Uterus (tissue), 2 donors: ENCODE measurements around the gene SUPT4H1.

ENCODE experiments used
- CTCF ChIP-seq, 4 experiments: fragments of 200-600 bp in 2 of 4; fragments of 450-650 bp in 2 of 4; sonication (generic) in 2 of 4; IDR thresholded peaks; one replicate each; pipeline ENCODE4 v1.5.1; 2016 to 2019; ENCODE audit warnings: antibody characterized with exemption in 4 of 4, mild to moderate bottlenecking in 2 of 4, moderate library complexity in 1 of 4
- POLR2A ChIP-seq, 2 donors: fragments of 450-650 bp; IDR thresholded peaks; one replicate each; pipeline ENCODE4 v1.6.1; 2016; ENCODE audit warnings: antibody characterized with exemption in 2 of 2, mild to moderate bottlenecking in 1 of 2, moderate library complexity in 1 of 2

- no peak for TF ChIP-seq CTCF (IDR thresholded peaks at IDR 0.05)
- TF ChIP-seq POLR2A (IDR thresholded peaks at IDR 0.05), result no peak
Observed at GRCh38 chr17:58363457-58364185, 11.6 kb upstream of the SUPT4H1 start.
